ENCODE measurements around the gene SEC22A. TPM values are rescaled to one million over a fixed set of nuclear protein-coding genes. Genes with fewer than 3 reads are reported as not detected.

The SEC22A gene
- total and polyA plus RNA-seq, 2 of the 8 experiments (the other 6 are each of a cell fraction or from before 2014, with no cell fraction given), result 10.6 to 17.1 TPM

- DNase-seq (ENCODE audit: low read depth in 1 of 2, low spot score in 2 of 2), result no peak
- H3K79me2 ChIP-seq (ENCODE audit: control insufficient read depth in 1 of 2, insufficient read depth in 2 of 2, low read length in 2 of 2), result no peaks in the 10 kb centered on the region
- peaks cover 1% of the 10 kb centered on the region; the same call in 1 of the 2 replicates for H3K23me2 ChIP-seq (ENCODE audit: low read depth, low read length)
- 74% methylated on average over 5 of the region's 5 CpGs; no CpG with 5 or more reads in 1 of the 2 experiments for WGBS, 2 experiments (ENCODE audit: extremely low coverage in 1 of 2, insufficient coverage in 1 of 2, insufficient read length in 1 of 2, insufficient replicate concordance in 2 of 2, low coverage in 1 of 2, low lambda C conversion rate in 2 of 2, missing lambda C conversion rate in 1 of 2)
- no peaks in the 10 kb centered on the region for H3K9me3 ChIP-seq (ENCODE audit: insufficient read depth in 2 of 2, low read depth in 1 of 2, low read length in 1 of 2)
- no peak for FAIRE-seq
- no peak overlapping the region for H3K4ac ChIP-seq (replicated peaks; ENCODE audit: insufficient read length, low read depth, low read length)
- ChIA-PET POLR2A (ENCODE audit: partially characterized antibody) (interaction anchor here (1.5 kb wide), 1 partner anchor 29 kb away, joined by 3 read pairs; no protein-coding TSS in a partner anchor), CTCF (ENCODE audit: partially characterized antibody) (interaction anchor here (0.7 to 22.2 kb wide), 10 partner anchors 9 to 169 kb away, joined by 3 to 245 read pairs (median 4); no protein-coding TSS in a partner anchor)
- no peak overlapping the region for H3K23ac ChIP-seq (ENCODE audit: insufficient read length)
- peak overlapping the region; percentile 98; the same call in 1 of the 2 replicates for H2BK15ac ChIP-seq (ENCODE audit: low read length)
- no peaks in the 10 kb centered on the region for H3K36me3 ChIP-seq (ENCODE audit: control insufficient read depth in 2 of 4, insufficient read depth in 4 of 4, low read length in 3 of 4)
- peaks cover 9 to 26% (median 18%) of the 10 kb centered on the region in 4 experiments for H3K4me1 ChIP-seq (replicated peaks in 1 of 4; ENCODE audit: control insufficient read depth in 3 of 4, insufficient read depth in 4 of 4, low read length in 3 of 4)
- no peak overlapping the region for H3K27ac ChIP-seq (ENCODE audit: low read depth, low read length)
- no peak overlapping the region for H3K56ac ChIP-seq (replicated peaks; ENCODE audit: insufficient read length, low read depth, low read length)
- H3K9ac ChIP-seq (replicated peaks in 1 of 4; ENCODE audit: extremely low read depth in 1 of 4, low read depth in 3 of 4, low read length in 3 of 4), result no peak overlapping the region
- no peak overlapping the region for H2AK5ac ChIP-seq (ENCODE audit: low read depth, low read length)
- H3K4me3 ChIP-seq (ENCODE audit: extremely low read depth in 1 of 4, insufficient read depth in 2 of 4, low read depth in 3 of 4, low read length in 4 of 4), result no peak overlapping the region
- no peak overlapping the region for H4K8ac ChIP-seq (ENCODE audit: extremely low read depth, insufficient read depth, low read length)
- H3K14ac ChIP-seq (ENCODE audit: insufficient read length), result no peak overlapping the region
- H4K20me1 ChIP-seq (replicated peaks in 1 of 2; ENCODE audit: control insufficient read depth in 1 of 2, insufficient read depth in 2 of 2, low read length in 2 of 2), result no peaks in the 10 kb centered on the region
- peak overlapping the region; percentile 85; the same call in 1 of the 2 replicates for H2BK5ac ChIP-seq (ENCODE audit: low read depth, low read length)
- no peaks in the 10 kb centered on the region for H3K27me3 ChIP-seq (replicated peaks in 1 of 4; ENCODE audit: control insufficient read depth in 3 of 4, extremely low read depth in 1 of 4, insufficient read depth in 3 of 4, low read length in 3 of 4)
- H4K91ac ChIP-seq (replicated peaks; ENCODE audit: insufficient read length, low read length), result peak overlapping the region; percentile 50
- H3K18ac ChIP-seq (ENCODE audit: extremely low read depth, low read length), result peak overlapping the region; percentile 84
- no peak overlapping the region for H2AFZ ChIP-seq (ENCODE audit: low read length)
- H2BK20ac ChIP-seq (ENCODE audit: low read length), result peak overlapping the region; percentile 92
- peak overlapping the region; percentile 27 for H2BK120ac ChIP-seq (replicated peaks; ENCODE audit: low read depth, low read length)
- no peak overlapping the region for H4K5ac ChIP-seq (ENCODE audit: insufficient read length, low read depth, low read length)
- H2BK12ac ChIP-seq (ENCODE audit: low read depth, low read length), result peak overlapping the region; percentile 97; the same call in 1 of the 2 replicates
- peak overlapping the region; percentile 26 to 45; a peak in 2 of 4 replicates for H3K4me2 ChIP-seq (ENCODE audit: insufficient read depth in 1 of 2, low read depth in 2 of 2, low read length in 2 of 2)
- no peaks in the 10 kb centered on the region for H3K79me1 ChIP-seq (ENCODE audit: low read depth, low read length)
- TF ChIP-seq KDM4A (IDR thresholded peaks at IDR 0.05; ENCODE audit: low read depth, low read length, severe bottlenecking) (no peak), PHF8 (conservative IDR thresholded peaks at IDR 0.05; ENCODE audit: low read depth, low read length) (no peak), RNF2 (IDR thresholded peaks at IDR 0.05; ENCODE audit: borderline replicate concordance, low read depth, low read length, missing control alignments, poor library complexity, severe bottlenecking) (no peak), ZNF274 (IDR thresholded peaks at IDR 0.05; ENCODE audit: borderline replicate concordance, extremely low read depth, low read length) (no peak), SP4 (IDR thresholded peaks at IDR 0.05; ENCODE audit: low read length) (no peak), CBX5 (IDR thresholded peaks at IDR 0.05; ENCODE audit: low read depth, low read length) (no peak), ATF2 (IDR thresholded peaks at IDR 0.05; ENCODE audit: low read length) (no peak), EGR1 (IDR thresholded peaks at IDR 0.05; ENCODE audit: borderline replicate concordance, low read depth, low read length) (no peak)
- TF ChIP-seq, protein P1, sequence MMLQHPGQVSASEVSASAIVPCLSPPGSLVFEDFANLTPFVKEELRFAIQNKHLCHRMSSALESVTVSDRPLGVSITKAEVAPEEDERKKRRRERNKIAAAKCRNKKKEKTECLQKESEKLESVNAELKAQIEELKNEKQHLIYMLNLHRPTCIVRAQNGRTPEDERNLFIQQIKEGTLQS (IDR thresholded peaks at IDR 0.05; ENCODE audit: insufficient read depth, low read depth, low read length), result no peak
These were observed 118.5 kb downstream of the SEC22A start for GRCh38 chr3:123320221-123320620.
